Measurements from ENCODE around the gene KLHL22.

Gene KLHL22

GRCh38 chr22:20437613-20438426, 57.8 kb downstream of the KLHL22 start, which contains the start of gene SCARF2:
Gene SCARF2 (minus strand): TSS chr22:20437825. CDS start chr22:20437754, 71 bp downstream.
- H3K9me3 ChIP-seq (ENCODE audit: control insufficient read depth, low read length) = no peaks in the 10 kb centered on the region
- 1% methylated on average over 95 of the region's 95 CpGs for WGBS, 2 experiments
- H3K27ac ChIP-seq (ENCODE audit: insufficient read depth, low read depth, low read length, poor library complexity, severe bottlenecking) = no peak within 1 kb of the TSS
- peak within 1 kb of the TSS; percentile 46 for H3K4me3 ChIP-seq (ENCODE audit: insufficient read depth, low read depth, low read length)
- peaks cover 3% of the 10 kb centered on the region for H3K36me3 ChIP-seq (ENCODE audit: control insufficient read depth, insufficient read depth, low read length)
- peaks cover 72% of the 10 kb centered on the region for H3K27me3 ChIP-seq (ENCODE audit: control insufficient read depth, insufficient read depth, low read length, poor library complexity, severe bottlenecking)
- H3K4me1 ChIP-seq (ENCODE audit: control insufficient read depth, insufficient read depth, low read length) = peaks cover 9% of the 10 kb centered on the region

- peaks cover 9% of the 10 kb centered on the region for H3K4me1 ChIP-seq (ENCODE audit: control insufficient read depth, insufficient read depth, low read length)
- H3K27me3 ChIP-seq (ENCODE audit: control insufficient read depth, insufficient read depth, low read length, poor library complexity, severe bottlenecking) = peaks cover 80% of the 10 kb centered on the region
- WGBS, 2 experiments = 3% methylated on average over 61 of the region's 61 CpGs
- no peak overlapping the region for H3K27ac ChIP-seq (ENCODE audit: insufficient read depth, low read depth, low read length, poor library complexity, severe bottlenecking)
- no peaks in the 10 kb centered on the region for H3K9me3 ChIP-seq (ENCODE audit: control insufficient read depth, low read length)
- H3K4me3 ChIP-seq (ENCODE audit: insufficient read depth, low read depth, low read length) = peak overlapping the region; percentile 45
- no peaks in the 10 kb centered on the region for H3K36me3 ChIP-seq (ENCODE audit: control insufficient read depth, insufficient read depth, low read length)
These were observed 58.6 kb downstream of the KLHL22 start for GRCh38 chr22:20436768-20437612.

- Histone ChIP-seq H3K27ac (ENCODE audit: insufficient read depth, low read depth, low read length, poor library complexity, severe bottlenecking) (no peak overlapping the region), H3K36me3 (ENCODE audit: control insufficient read depth, insufficient read depth, low read length) (no peaks in the 10 kb centered on the region), H3K27me3 (ENCODE audit: control insufficient read depth, insufficient read depth, low read length, poor library complexity, severe bottlenecking) (peaks cover 87% of the 10 kb centered on the region), H3K9me3 (ENCODE audit: control insufficient read depth, low read length) (no peaks in the 10 kb centered on the region), H3K4me1 (ENCODE audit: control insufficient read depth, insufficient read depth, low read length) (peaks cover 11% of the 10 kb centered on the region), H3K4me3 (ENCODE audit: insufficient read depth, low read depth, low read length) (peak overlapping the region; percentile 45)
- WGBS, 2 experiments = 1% methylated on average over 56 of the region's 56 CpGs
These were observed 59.3 kb downstream of the KLHL22 start for GRCh38 chr22:20436307-20436767.

GRCh38 chr22:20435436-20436306, 59.9 kb downstream of the KLHL22 start:
- 61% methylated on average over 11 of the region's 11 CpGs for WGBS, 2 experiments
- Histone ChIP-seq H3K27ac (ENCODE audit: insufficient read depth, low read depth, low read length, poor library complexity, severe bottlenecking) (no peak overlapping the region), H3K27me3 (ENCODE audit: control insufficient read depth, insufficient read depth, low read length, poor library complexity, severe bottlenecking) (peaks cover 94% of the 10 kb centered on the region), H3K4me3 (ENCODE audit: insufficient read depth, low read depth, low read length) (peak overlapping the region; percentile 45), H3K36me3 (ENCODE audit: control insufficient read depth, insufficient read depth, low read length) (no peaks in the 10 kb centered on the region), H3K4me1 (ENCODE audit: control insufficient read depth, insufficient read depth, low read length) (peaks cover 15% of the 10 kb centered on the region), H3K9me3 (ENCODE audit: control insufficient read depth, low read length) (no peaks in the 10 kb centered on the region)

GRCh38 chr22:20434773-20435172, 60.8 kb downstream of the KLHL22 start:
- 93% methylated on average over 3 of the region's 3 CpGs for WGBS, 2 experiments
- no peak overlapping the region for H3K4me3 ChIP-seq (ENCODE audit: insufficient read depth, low read depth, low read length)
- H3K9me3 ChIP-seq (ENCODE audit: control insufficient read depth, low read length) = no peaks in the 10 kb centered on the region
- peaks cover 100% of the 10 kb centered on the region for H3K27me3 ChIP-seq (ENCODE audit: control insufficient read depth, insufficient read depth, low read length, poor library complexity, severe bottlenecking)
- no peaks in the 10 kb centered on the region for H3K36me3 ChIP-seq (ENCODE audit: control insufficient read depth, insufficient read depth, low read length)
- no peak overlapping the region for H3K27ac ChIP-seq (ENCODE audit: insufficient read depth, low read depth, low read length, poor library complexity, severe bottlenecking)
- H3K4me1 ChIP-seq (ENCODE audit: control insufficient read depth, insufficient read depth, low read length) = peaks cover 20% of the 10 kb centered on the region

GRCh38 chr22:20434264-20434751, 61.3 kb downstream of the KLHL22 start:
- peaks cover 20% of the 10 kb centered on the region for H3K4me1 ChIP-seq (ENCODE audit: control insufficient read depth, insufficient read depth, low read length)
- no peaks in the 10 kb centered on the region for H3K9me3 ChIP-seq (ENCODE audit: control insufficient read depth, low read length)
- no peak overlapping the region for H3K4me3 ChIP-seq (ENCODE audit: insufficient read depth, low read depth, low read length)
- no peak overlapping the region for H3K27ac ChIP-seq (ENCODE audit: insufficient read depth, low read depth, low read length, poor library complexity, severe bottlenecking)
- WGBS, 2 experiments = 94 to 95% methylated on average over 12 of the region's 12 CpGs
- H3K36me3 ChIP-seq (ENCODE audit: control insufficient read depth, insufficient read depth, low read length) = no peaks in the 10 kb centered on the region
- peaks cover 100% of the 10 kb centered on the region for H3K27me3 ChIP-seq (ENCODE audit: control insufficient read depth, insufficient read depth, low read length, poor library complexity, severe bottlenecking)

GRCh38 chr22:20433686-20434241, 61.8 kb downstream of the KLHL22 start:
- Histone ChIP-seq H3K4me1 (ENCODE audit: control insufficient read depth, insufficient read depth, low read length) (peaks cover 24% of the 10 kb centered on the region), H3K4me3 (ENCODE audit: insufficient read depth, low read depth, low read length) (no peak overlapping the region), H3K27me3 (ENCODE audit: control insufficient read depth, insufficient read depth, low read length, poor library complexity, severe bottlenecking) (peaks cover 100% of the 10 kb centered on the region), H3K27ac (ENCODE audit: insufficient read depth, low read depth, low read length, poor library complexity, severe bottlenecking) (no peak overlapping the region), H3K9me3 (ENCODE audit: control insufficient read depth, low read length) (no peaks in the 10 kb centered on the region), H3K36me3 (ENCODE audit: control insufficient read depth, insufficient read depth, low read length) (no peaks in the 10 kb centered on the region)
- WGBS, 2 experiments = 92% methylated on average over 4 of the region's 4 CpGs

GRCh38 chr22:20433191-20433590, 62.4 kb downstream of the KLHL22 start:
- H3K4me1 ChIP-seq (ENCODE audit: control insufficient read depth, insufficient read depth, low read length) = peaks cover 24% of the 10 kb centered on the region
- no peaks in the 10 kb centered on the region for H3K9me3 ChIP-seq (ENCODE audit: control insufficient read depth, low read length)
- no peak overlapping the region for H3K27ac ChIP-seq (ENCODE audit: insufficient read depth, low read depth, low read length, poor library complexity, severe bottlenecking)
- WGBS, 2 experiments = 90 to 94% methylated on average over 11 of the region's 11 CpGs
- H3K27me3 ChIP-seq (ENCODE audit: control insufficient read depth, insufficient read depth, low read length, poor library complexity, severe bottlenecking) = peaks cover 100% of the 10 kb centered on the region
- no peaks in the 10 kb centered on the region for H3K36me3 ChIP-seq (ENCODE audit: control insufficient read depth, insufficient read depth, low read length)
- no peak overlapping the region for H3K4me3 ChIP-seq (ENCODE audit: insufficient read depth, low read depth, low read length)

- Histone ChIP-seq H3K4me3 (ENCODE audit: insufficient read depth, low read depth, low read length) (no peak overlapping the region), H3K27ac (ENCODE audit: insufficient read depth, low read depth, low read length, poor library complexity, severe bottlenecking) (no peak overlapping the region), H3K36me3 (ENCODE audit: control insufficient read depth, insufficient read depth, low read length) (no peaks in the 10 kb centered on the region), H3K9me3 (ENCODE audit: control insufficient read depth, low read length) (no peaks in the 10 kb centered on the region), H3K27me3 (ENCODE audit: control insufficient read depth, insufficient read depth, low read length, poor library complexity, severe bottlenecking) (peaks cover 100% of the 10 kb centered on the region), H3K4me1 (ENCODE audit: control insufficient read depth, insufficient read depth, low read length) (peaks cover 23% of the 10 kb centered on the region)
- 89 to 91% methylated on average over 3 of the region's 3 CpGs for WGBS, 2 experiments
These were observed 63.3 kb downstream of the KLHL22 start for GRCh38 chr22:20432244-20432686.

Measured in ectodermal cell (in vitro differentiated cells).